ENCODE results near the gene DAP.

DAP gene

DNA sequence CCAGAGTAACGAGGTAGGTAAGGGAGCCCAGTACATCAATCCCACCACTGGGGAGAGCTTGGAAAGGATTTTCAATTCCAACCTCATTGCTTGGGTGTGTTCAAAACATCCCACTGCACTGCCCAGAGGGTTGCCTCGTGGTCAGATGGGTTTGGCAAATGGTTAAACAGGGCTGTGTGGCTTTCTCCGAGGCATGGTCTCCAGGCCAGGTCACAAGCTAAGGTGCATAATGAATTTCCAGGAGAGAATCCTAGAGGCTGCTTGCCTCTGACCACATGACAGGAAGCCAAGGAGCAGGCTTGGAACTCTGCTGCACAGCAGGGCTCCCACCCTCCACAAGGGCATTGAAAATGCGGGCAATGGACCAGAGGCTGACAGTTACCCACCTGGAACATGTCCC is 51.6 kb downstream of the DAP start:
- DNase-seq (ENCODE audit: insufficient read length, low spot score) (no peak), FAIRE-seq (no peak)
- TF ChIP-seq, protein P1, sequence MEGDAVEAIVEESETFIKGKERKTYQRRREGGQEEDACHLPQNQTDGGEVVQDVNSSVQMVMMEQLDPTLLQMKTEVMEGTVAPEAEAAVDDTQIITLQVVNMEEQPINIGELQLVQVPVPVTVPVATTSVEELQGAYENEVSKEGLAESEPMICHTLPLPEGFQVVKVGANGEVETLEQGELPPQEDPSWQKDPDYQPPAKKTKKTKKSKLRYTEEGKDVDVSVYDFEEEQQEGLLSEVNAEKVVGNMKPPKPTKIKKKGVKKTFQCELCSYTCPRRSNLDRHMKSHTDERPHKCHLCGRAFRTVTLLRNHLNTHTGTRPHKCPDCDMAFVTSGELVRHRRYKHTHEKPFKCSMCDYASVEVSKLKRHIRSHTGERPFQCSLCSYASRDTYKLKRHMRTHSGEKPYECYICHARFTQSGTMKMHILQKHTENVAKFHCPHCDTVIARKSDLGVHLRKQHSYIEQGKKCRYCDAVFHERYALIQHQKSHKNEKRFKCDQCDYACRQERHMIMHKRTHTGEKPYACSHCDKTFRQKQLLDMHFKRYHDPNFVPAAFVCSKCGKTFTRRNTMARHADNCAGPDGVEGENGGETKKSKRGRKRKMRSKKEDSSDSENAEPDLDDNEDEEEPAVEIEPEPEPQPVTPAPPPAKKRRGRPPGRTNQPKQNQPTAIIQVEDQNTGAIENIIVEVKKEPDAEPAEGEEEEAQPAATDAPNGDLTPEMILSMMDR (IDR thresholded peaks at IDR 0.05; ENCODE audit: insufficient read depth, missing control alignments), result no peak

DNA sequence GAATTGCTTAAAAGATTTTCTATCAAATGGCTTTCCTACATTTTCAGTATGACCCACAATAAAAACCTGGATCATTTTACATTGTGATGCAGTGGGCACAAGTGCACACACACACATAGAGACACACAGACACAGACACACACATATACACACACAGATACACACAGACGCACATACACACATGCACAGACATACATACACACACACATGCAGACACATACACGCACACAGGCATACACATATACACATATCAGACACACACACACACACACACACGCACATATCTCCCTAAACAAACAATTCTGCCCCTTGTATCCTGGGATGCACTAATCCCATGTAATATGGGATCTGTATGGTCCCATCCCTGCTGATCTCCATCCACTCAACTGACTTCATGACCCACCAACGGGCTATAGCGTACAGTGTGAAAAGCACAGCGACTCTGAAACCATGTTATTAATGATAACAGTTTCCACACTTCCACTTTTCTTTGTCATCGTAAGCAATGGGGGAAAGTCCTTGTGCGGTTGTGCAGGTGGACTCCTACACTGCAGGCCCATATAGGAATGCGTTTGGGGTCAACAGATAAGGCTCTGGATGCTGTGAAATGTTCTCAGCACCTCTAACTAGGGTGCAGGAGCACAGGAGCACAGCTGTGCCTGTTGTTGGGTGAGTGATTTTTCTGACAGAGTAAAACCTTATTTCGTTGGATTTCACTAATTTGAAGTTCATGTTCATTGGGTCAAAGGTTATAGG is 52.7 kb downstream of the DAP start:
- FAIRE-seq (no peak), DNase-seq (ENCODE audit: insufficient read length, low spot score) (no peak)
- TF ChIP-seq, protein P1 (IDR thresholded peaks at IDR 0.05; ENCODE audit: insufficient read depth, missing control alignments), result no peak

DNA sequence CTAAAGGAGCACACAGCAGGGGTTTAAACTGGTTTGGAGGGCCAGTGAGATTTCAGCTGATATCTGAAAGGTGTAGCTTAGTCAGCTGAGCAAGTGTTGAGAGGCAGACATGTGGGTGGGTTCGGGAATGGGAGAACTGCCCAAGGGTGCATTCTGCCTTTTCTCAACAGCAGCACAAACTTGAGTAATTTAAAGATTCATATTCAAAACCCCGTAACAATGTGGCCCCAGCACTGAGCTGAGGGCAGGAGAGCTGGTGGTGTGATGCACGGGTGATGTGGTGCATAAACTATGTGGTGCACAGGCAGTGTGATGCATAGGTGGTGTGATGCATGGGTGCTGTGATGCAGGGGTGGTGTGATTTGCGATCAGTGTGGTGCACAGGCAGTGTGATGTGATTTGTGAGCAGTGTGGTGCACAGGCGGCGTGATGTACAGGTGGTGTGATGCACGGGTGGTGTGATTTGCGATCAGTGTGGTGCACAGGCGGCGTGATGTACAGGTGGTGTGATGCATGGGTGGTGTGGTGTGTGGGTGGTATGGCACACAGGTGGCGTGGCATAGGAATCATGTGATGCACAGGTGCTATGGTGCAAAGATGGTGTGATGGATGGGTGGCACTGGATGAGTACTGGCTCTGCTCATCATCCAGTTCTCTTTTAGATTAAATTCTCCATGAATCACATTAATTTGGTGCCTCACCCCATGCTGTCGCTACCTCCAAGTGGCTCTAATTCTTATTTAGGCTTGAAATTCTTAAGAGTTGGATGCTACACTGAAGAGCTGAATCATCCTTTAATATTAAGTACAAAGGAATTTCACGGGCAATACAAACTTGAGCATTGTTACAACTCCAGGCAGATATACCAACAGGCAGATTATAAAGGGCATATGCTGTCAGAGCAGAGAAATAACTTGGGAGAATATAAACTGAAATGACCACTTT is 53.6 kb downstream of the DAP start:
- DNase-seq (ENCODE audit: insufficient read length, low spot score), result no peak
- no peak for FAIRE-seq
- TF ChIP-seq, protein P1 (IDR thresholded peaks at IDR 0.05; ENCODE audit: insufficient read depth, missing control alignments), result no peak

DNA sequence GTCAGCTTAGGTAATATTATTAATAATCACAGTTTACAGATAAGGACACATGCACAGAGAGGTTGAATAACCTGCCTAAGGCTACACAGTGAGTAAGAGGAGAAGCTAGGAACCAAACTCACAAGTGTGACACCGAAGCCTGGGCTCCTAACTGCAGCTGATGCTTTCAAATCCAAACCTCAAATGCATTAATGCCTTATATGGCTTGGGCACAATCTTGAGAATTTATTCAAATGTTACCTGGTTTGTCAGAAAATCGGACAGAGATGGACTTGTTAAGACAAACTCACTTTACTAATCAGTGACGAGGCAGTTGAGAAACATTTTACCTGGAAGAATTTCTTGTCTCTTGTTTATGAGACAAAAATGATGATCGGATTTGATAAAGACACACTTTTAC is 54.7 kb downstream of the DAP start:
- FAIRE-seq, result no peak
- TF ChIP-seq, protein P1 (IDR thresholded peaks at IDR 0.05; ENCODE audit: insufficient read depth, missing control alignments), result no peak
- DNase-seq (ENCODE audit: insufficient read length, low spot score), result no peak

DNA sequence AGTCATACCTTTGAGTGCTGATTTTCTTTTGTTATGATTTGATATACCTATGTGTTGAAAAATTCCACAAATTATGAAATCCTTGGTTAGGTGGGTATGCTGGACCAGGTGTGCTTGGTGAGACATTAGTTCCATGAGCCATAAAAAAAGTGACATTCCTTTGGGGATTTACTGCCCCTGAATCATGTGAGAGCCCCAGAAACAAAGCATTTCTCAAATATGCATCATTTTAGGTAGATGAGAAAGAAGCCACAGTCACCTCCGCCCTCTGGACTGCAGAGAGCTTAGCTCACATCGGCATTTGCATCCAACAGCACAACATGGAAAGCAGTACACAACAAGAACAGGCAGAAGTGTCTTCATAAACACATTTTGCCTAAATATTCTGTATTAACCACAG is 55.3 kb downstream of the DAP start:
- no peak for DNase-seq (ENCODE audit: insufficient read length, low spot score)
- no peak for FAIRE-seq
- TF ChIP-seq, protein P1 (IDR thresholded peaks at IDR 0.05; ENCODE audit: insufficient read depth, missing control alignments), result no peak

DNA sequence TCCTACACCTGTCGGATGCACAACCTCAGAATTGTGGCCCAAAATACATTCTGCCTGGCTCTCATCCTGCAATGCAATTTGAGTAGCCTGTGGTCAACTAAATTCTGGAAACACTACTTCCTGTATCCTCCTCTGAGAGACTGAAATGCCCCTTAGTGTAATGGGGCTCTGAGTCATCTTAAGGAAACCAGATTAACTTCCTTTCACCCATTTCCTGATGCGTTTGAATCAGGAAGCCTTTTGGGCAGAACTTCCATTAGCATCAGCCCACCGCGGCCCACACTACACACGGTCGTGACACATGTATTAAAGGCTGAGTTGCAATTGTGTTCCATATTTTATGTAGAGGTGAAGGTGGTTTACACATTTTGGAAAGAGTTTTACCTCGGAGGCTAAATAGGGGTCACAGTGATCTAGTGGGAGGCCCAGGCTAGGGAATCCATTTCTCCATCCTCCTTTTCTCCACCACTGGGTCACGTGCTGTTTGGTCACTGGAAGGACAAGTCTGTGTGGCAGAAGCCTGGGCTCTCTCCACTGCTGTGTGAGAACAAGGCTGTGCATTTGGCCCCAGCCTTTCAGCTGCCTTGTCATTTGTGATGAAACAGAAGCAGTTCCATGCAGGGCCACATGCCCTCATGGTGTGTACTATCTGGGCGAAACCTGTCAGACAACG is 55.9 kb downstream of the DAP start:
- DNase-seq (ENCODE audit: insufficient read length, low spot score) (no peak), FAIRE-seq (no peak)
- TF ChIP-seq, protein P1 (IDR thresholded peaks at IDR 0.05; ENCODE audit: insufficient read depth, missing control alignments), result no peak

Data from D721Med (cell line).